ENCODE data around the gene PPP1R18. TPM values are rescaled to one million over a fixed set of nuclear protein-coding genes. Genes with fewer than 3 reads are reported as not detected.
A peak's percentile ranks its signal among the peaks of the same experiment; 100 is the strongest.

PPP1R18 gene
- 66.5 and 77.3 TPM in 2 replicates for total RNA-seq

- H3K4me3 ChIP-seq (ENCODE audit: low read depth, low read length), result peak within 1 kb of the TSS; percentile 94
- no peak for TF ChIP-seq CTCF (conservative IDR thresholded peaks at IDR 0.05; ENCODE audit: low read depth, low read length)
- no peak for DNase-seq (ENCODE audit: low read depth)
Observed at GRCh38 chr6:30686009-30686907, at the start of gene PPP1R18. Gene PPP1R18, minus strand, starts transcription at chr6:30686645. Its CDS starts 627 bp downstream, at chr6:30686018.

- TF ChIP-seq CTCF (conservative IDR thresholded peaks at IDR 0.05; ENCODE audit: low read depth, low read length), result no peak
- DNase-seq (ENCODE audit: low read depth), result no peak
- no peak overlapping the region for H3K4me3 ChIP-seq (ENCODE audit: low read depth, low read length)
Observed at GRCh38 chr6:30735668-30736314, 49.3 kb upstream of the PPP1R18 start.

DNA sequence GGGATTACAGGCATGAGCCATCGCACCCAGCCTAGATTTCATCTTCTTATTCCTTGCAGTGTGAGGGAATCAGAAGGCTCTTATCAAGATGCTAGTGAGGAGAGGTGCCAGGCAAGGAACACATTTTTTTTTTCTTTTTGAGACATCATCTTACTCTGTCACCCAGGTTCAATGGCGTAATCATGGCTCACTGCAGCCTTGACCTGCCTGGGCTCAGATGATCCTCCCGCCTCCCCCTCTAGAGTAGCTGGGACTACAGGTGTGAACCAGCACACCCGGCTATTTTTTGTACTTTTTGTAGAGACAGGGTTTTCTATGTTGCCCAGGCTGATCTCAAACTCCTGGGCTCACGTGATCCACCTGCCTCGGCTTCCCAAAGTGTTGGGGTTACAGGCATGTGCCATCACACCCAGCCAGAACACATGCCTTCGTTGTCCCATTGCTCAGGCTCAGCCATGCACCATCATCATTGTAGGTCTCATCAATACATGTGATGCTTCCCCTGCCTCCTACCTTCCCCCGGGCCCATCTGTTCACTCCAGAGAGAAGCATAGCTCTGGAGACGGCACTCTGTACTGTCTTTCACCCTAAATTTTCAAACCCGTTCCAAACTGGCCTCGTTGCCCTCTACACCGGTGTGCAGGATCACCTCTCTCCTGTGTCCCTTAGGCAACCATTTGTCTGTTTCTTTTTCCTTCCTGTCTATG, 45.9 kb upstream of the PPP1R18 start:
- no peak overlapping the region for H3K4me3 ChIP-seq (ENCODE audit: low read depth, low read length)
- DNase-seq (ENCODE audit: low read depth), result no peak

DNA sequence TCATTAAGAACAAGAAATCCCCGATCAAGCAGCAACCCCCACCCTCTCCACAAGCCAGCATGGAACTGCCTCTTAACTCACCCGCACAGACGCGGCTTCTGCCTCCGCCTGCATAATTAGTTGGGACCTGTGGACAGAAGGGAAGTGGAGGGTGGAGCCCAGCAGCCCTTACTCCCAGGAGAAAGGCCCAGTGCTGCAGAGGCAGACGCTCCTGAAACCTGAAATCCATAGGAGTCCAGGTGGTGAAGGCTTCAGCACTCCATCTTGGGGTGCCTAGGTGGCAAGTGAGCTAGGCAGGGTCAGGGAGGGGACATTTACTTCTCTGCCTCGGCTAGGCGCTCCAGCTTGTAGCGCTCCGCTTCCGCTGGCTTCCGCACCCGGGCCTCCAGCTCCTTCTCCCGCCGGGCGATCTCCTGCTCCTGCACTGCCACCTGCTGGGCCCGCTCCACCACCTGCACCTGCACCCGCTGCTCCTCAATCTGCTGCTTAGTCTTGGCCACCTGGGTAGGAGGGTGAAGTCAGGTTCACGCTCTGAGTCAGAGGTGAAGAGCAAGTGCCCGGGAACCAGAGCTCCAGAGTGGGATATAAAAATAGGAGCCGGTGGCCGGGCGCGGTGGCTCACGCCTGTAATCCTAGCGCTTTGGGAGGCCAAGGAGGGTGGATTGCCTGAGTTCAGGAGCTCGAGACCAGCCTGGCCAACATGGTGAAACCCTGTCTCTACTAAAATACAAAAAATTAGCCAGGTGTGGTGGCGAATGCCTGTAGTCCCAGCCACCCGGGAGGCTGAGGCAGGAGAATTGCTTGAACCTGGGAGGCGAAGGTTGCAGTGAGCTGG, 44.4 kb upstream of the PPP1R18 start:
- H3K4me3 ChIP-seq (ENCODE audit: low read depth, low read length), result peak overlapping the region; percentile 27
- no peak for DNase-seq (ENCODE audit: low read depth)
- TF ChIP-seq CTCF (conservative IDR thresholded peaks at IDR 0.05; ENCODE audit: low read depth, low read length), result peak; percentile 78

More for the DNA sequence above, 45.9 kb upstream of the PPP1R18 start:
- no peak for TF ChIP-seq CTCF (conservative IDR thresholded peaks at IDR 0.05; ENCODE audit: low read depth, low read length)

GRCh38 chr6:30727920-30728553, 41.6 kb upstream of the PPP1R18 start:
- H3K4me3 ChIP-seq (ENCODE audit: low read depth, low read length), result no peak overlapping the region
- no peak for TF ChIP-seq CTCF (conservative IDR thresholded peaks at IDR 0.05; ENCODE audit: low read depth, low read length)
- no peak for DNase-seq (ENCODE audit: low read depth)
